Hematopoietic multipotent progenitor cell treated with erythropoietin and hydrocortisone succinate and interleukin-3 and kit ligand, for 15 days (in vitro differentiated cells): Measurements from ENCODE around the gene HOXB7.

Experiments used
- DNase-seq: peaks from one replicate; pipeline ENCODE4 v3.0.0-alpha.2; 2015; ENCODE audit warnings: low spot score

The HOXB7 gene

GRCh38 chr17:48623583-48623982, 12.8 kb upstream of the HOXB7 start:
- DNase-seq: no peak

GRCh38 chr17:48622857-48623256, 12.0 kb upstream of the HOXB7 start:
- no peak for DNase-seq

GRCh38 chr17:48621410-48622392, 10.9 kb upstream of the HOXB7 start:
- DNase-seq: no peak

GRCh38 chr17:48620461-48621139, 9.8 kb upstream of the HOXB7 start:
- no peak for DNase-seq

GRCh38 chr17:48619826-48620449, 9.1 kb upstream of the HOXB7 start:
- no peak for DNase-seq

GRCh38 chr17:48618256-48618896, 7.6 kb upstream of the HOXB7 start:
- DNase-seq: peak; percentile 79

GRCh38 chr17:48617471-48618255, 6.8 kb upstream of the HOXB7 start:
- no peak for DNase-seq

- DNase-seq: no peak
Measured at GRCh38 chr17:48616717-48617470, 6.1 kb upstream of the HOXB7 start.

GRCh38 chr17:48615963-48616716, 5.3 kb upstream of the HOXB7 start:
- DNase-seq: no peak

- DNase-seq: no peak
Measured at GRCh38 chr17:48615047-48615962, 4.5 kb upstream of the HOXB7 start, which contains the start of gene HOXB8. Gene HOXB8 (minus strand): TSS chr17:48615292. CDS start chr17:48614704, 588 bp downstream.

- no peak for DNase-seq
Measured at GRCh38 chr17:48613862-48614694, 3.3 kb upstream of the HOXB7 start.

- DNase-seq: no peak
Measured at GRCh38 chr17:48612854-48613691, 2.3 kb upstream of the HOXB7 start.

GRCh38 chr17:48612456-48612853, 1.6 kb upstream of the HOXB7 start:
- no peak for DNase-seq

GRCh38 chr17:48611681-48612455, 1.1 kb upstream of the HOXB7 start:
- DNase-seq: no peak

GRCh38 chr17:48611213-48611612, 396 bp upstream of the HOXB7 start:
- no peak for DNase-seq

GRCh38 chr17:48609759-48610281, 997 bp downstream of the HOXB7 start:
- no peak for DNase-seq
